Right lobe of liver (tissue), 4 donors: ENCODE measurements around the gene PGGT1B.

ENCODE experiments used
- CTCF ChIP-seq, 4 donors: fragments of 200-600 bp in 3 of 4; fragments of 450-650 bp in 1 of 4; IDR thresholded peaks; one replicate each; pipeline versions ENCODE4 v1.5.1 to v1.8.0; 2016 to 2022; ENCODE audit warnings: antibody characterized with exemption in 4 of 4, mild to moderate bottlenecking in 2 of 4
- POLR2A ChIP-seq: fragments of 450-650 bp; IDR thresholded peaks from one replicate; pipeline ENCODE4 v1.6.1; 2017; ENCODE audit warnings: antibody characterized with exemption, mild to moderate bottlenecking
- donor health status: DM: no; HTN: no; CAD: no.
- donor health status: DM: no; HTN: no; CAD: no.
- donor health status: DM: no; HTN: yes; CAD: no.

DNA sequence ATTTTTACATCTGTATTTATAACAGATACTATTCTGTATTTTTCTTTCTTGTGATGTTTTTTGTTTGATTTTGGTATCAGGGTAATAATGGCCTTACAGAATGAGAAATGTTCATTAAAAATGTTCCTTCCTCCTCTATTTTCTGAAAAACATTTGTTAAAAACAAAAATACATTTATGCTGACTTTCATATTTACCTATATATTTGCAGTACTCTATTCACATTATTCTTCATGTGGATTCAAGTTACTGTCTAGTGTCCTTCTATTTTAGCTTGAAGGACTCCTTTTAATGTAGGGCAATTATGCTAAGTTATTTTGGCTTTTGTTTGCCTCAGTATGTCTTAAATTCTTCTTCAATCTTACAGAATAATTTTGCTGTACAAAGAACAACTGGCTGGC lies 28.7 kb upstream of the PGGT1B start:
- TF ChIP-seq CTCF (IDR thresholded peaks at IDR 0.05) = no peak
- TF ChIP-seq POLR2A = no peak
